Ammon's horn (tissue), 1 donor: Measurements from ENCODE around the gene POLR3GL.
A peak's percentile ranks its signal among the peaks of the same experiment; 100 is the strongest.

Experiments used
- DNase-seq: peaks from one replicate; pipeline ENCODE4 v3.0.0-alpha.2; 2016; ENCODE audit warnings: low spot score

The POLR3GL gene

GRCh38 chr1:145975216-145975615 is 10.7 kb downstream of the POLR3GL start:
- no peak for DNase-seq

DNA sequence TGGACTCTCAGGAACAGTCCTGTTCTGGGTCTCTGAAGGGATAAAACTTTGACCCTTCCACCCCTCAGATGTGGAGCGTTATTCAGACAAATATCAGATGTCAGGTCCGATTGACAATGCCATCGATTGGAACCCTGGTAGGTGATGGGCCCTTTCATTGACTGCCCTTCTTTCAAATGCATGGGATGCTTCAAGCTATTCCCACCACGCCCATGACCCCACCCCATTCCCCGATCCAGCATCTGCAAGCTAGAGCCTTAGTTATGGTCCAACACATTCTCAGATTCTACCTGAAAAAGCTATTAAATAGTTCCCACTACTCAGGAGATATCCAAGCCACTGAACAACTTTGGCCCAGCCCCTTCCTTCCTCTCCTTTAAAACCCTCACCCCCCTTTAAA is 12.5 kb downstream of the POLR3GL start:
- DNase-seq = no peak

DNA sequence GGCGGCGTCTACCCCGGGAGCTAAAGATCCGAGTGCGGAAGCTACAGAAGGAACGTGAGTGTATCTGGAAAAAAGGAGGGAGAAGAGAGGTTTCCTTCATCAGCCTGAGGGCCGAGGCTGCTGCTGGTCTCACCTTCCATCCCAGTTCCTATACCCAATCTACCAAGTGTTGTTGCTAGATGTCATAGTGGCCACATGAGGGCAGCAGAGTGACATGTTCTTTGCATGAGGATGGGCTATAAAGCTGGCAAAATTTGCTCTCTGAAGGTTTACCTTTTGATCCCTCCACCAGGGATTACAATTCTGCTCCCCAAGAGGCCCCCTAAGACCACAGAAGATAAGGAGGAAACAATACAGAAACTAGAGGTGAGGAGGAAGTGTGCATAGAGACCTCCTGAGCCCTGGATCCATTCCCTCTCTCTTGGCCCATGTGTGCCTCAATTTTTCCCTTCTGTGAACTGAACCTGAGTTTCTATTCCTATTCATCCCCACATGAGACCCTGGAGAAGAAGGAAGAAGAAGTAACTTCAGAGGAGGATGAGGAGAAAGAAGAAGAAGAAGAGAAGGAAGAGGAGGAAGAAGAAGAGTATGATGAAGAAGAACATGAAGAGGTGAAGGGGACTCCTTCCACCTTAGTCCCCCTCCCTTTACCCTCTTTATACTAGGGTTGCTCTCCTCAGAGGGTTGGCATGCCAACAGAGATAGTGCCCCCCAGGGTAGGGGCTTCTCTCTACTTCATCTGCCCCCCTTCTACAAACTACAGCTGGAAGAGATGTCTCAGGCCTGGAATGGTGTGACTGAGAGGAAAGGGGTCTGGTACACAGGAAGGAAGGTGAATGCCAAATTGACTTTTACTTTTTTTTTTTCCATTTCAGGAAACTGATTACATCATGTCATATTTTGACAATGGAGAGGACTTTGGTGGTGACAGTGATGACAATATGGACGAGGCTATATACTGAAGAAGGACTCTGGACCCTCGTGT is 13.3 kb downstream of the POLR3GL start:
- DNase-seq = peak; percentile 95

GRCh38 chr1:145978471-145978853 is 14.0 kb downstream of the POLR3GL start:
- no peak for DNase-seq

DNA sequence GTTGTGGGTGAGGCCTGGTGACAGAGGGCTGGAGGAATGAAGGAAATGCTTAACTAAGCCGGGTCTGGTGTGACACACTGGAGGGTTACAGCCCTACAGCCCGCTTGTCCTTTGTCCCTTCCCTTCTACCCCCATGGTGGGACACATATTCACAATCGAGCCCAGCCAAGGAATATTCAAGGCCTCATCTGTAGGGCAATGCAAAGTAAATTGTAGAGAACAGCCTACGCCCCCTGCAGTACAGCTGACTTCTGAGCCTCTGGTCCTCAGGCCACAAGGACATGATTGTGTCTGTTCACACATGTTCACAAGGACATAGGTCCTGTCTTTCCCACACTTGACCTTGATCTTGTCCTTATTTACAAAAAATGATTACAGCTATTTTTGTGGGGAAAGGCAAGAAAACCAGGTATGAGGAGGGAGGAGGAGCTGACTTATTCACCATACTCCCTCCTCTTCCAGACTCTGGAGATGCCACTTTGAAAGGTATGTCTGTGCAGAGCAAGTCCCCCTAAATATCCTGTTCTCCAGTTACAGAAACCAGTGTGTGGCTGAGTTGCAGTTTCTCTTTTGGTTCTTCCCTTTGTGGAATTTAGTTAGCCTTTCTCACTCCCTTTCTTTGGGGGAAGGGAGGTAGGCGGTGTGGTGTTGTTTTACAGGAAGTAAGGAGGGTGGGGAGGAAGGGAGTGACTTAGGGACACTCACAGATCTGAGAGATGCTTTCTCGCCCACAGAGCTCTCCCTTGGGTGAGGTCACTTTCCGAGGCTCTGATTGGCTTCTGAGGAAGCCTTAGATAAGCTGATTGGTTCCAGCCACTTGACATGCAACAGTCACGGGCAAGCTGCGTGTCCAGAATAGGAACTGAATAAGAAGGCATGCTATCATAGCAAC is 14.6 kb downstream of the POLR3GL start:
- peak; percentile 97 for DNase-seq

- DNase-seq = no peak
These were observed 15.4 kb downstream of the POLR3GL start for GRCh38 chr1:145979746-145980456.

- DNase-seq = no peak
These were observed 16.0 kb downstream of the POLR3GL start for GRCh38 chr1:145980457-145980994.

GRCh38 chr1:145982010-145982723 is 17.7 kb downstream of the POLR3GL start:
- DNase-seq = no peak

- no peak for DNase-seq
These were observed 18.8 kb downstream of the POLR3GL start for GRCh38 chr1:145983206-145983675.

GRCh38 chr1:145983960-145984830 is 19.7 kb downstream of the POLR3GL start:
- DNase-seq = no peak

DNA sequence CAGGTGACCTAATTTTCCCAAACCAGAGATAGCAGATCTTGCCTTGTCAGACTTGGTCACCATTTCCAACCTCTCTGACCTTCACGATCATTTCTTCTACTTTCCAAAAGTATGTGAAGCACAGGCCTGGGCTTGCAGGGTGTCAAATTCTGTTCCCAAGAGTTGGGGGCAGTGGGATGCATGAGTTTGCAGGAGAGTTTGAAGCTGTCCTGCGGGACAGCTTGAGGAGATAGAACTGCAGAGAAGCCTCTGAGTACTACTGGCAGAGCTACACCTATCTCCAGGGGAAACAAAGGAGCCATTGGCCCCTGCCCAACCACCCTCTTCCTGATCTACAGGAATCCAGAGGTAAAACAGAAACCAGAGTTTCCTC is 20.6 kb downstream of the POLR3GL start:
- no peak for DNase-seq

DNA sequence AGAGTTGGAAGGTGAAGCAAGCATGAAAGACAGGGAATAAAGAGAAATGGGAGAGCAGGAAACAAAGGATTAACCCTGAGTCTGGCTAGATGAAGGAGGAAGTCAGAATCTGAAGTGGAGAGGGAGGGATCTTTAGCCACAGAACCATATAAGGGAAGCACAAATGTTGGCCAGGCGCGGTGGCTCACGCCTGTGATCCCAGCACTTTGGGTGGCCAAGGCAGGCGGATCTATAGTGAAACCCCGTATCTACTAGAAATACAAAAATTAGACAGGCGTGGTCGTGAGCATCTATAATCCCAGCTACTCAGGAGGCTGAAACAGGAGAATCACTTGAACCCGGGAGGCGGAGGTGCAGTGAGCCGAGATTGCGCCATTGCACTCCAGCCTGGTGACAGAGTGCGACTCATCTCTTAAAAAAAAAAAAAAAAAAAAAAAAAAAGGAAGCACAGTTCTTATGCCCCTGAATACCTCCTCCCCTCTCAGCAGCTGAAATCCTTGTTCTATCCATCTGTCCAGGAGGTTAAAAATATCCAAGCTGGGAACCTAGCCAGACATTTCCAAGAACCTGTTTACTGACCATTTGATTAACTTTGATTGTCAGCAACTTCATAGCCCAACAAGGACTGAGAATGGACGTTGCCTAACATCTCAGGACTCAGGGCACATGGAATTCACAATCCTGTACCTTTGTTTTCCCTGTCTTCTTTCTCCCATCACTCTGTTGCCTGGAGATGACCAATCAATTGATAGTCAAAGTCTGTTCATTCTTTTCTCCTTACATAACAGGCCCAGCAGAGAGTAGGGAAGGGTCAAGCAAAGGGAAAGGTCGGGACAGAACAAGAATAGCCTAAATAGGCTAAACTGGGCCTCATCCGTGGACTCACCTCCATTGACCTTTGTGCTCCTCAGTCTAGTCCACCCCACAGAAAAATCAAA is 21.3 kb downstream of the POLR3GL start:
- no peak for DNase-seq

DNA sequence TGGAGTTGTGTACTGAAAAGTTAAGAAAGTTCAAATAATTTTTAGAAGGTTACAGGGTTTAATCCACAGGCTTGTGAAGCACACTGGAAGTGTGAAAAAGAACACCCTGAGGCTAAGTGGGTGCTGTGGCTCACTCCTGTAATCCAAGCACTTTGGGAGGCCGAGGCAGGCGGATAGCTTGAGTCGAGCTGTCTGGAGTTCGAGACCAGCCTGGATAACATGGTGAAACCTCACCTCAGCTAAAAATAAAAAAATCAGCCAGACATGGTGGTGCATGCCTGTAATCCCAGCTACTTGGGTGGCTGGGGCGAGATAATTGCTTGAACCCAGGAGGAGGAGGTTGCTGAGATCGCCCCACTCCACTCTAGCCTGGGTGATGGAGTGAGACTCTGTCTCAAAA is 22.1 kb downstream of the POLR3GL start:
- DNase-seq = no peak

- no peak for DNase-seq
These were observed 23.4 kb downstream of the POLR3GL start for GRCh38 chr1:145987926-145988325.

DNA sequence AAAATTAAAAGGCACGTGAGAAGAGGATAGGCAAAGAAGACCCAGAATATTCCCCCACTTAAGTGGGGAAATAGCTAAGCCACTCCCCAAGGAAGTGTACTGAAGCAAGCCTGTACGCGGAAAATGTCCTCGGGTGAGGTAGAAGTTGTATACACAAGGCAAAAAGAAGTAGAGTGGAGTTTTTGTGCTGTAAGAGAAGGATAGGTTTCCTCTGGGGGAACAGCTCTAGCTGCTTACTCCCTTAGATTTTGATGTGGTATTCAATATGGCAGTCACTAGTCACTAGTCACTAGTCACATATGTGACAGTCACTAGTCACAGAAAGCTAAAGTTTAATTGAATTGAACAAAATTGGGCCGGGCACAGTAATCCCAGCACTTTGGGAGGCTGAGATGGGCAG is 24.3 kb downstream of the POLR3GL start:
- DNase-seq = no peak

DNA sequence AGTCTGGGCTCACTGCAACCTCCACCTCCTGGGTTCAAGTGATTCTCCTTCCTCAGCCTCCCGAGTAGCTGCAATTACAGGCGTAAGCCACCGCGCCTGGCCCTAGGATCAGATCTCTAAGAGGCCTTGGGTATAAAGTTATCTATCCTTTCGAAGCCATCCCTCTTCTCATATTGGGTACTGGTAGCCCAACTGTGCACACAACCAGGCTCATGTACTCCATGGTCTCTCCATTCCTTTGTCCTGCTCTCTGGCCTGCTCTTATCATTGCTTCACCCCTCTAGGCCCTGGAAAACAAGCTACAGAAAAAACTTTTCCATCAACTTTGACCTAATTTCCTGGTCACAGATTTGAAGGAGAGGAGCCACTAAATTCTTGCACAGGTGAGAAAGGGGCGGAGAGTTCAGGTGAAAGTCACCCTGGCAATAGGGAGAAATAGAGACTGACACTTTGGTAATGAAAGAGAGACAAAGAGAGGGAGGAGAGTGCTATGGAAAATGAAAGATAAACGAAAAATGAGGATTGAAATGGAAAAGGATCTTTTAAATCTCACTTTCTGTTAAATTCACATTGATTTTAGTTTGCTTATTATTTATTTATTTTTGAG is 25.9 kb downstream of the POLR3GL start:
- no peak for DNase-seq

DNA sequence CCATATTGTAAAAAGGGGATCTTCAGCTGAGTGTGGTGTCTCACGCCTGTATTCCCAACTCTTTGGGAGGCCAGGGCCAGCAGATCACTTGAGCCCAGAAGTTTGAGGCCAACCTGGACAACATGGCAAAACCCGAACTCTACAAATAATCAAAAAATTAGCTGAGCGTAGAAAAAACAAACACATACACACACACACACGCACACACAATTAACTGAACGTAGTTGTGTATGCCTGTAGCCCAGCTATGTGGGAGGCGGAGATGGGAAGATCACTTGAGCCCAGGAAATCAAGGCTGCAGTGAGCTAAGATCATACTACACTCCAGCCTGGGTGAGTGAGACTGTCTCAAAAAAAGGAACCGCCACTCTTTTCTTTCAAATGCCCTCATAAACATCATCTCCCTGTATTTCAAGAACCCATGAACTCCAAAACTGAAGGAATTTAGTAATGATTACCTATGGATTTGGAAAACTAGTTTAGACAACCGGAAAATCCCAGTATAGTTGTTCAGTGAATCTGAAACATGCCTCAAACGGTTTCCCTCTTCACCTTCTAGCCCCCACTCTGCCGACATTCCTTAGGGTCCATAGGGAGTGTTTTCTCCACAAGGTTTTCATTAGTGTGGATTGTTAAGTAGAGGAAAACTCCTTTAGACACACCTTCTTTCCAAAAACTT is 27.4 kb downstream of the POLR3GL start:
- no peak for DNase-seq

GRCh38 chr1:145992502-145992936 is 28.0 kb downstream of the POLR3GL start:
- no peak for DNase-seq
